H9 (cell line): ENCODE data around the gene HTR5A. TPM values are rescaled to one million over a fixed set of nuclear protein-coding genes. Genes with fewer than 3 reads are reported as not detected.

ENCODE experiments used
- DNase-seq: peaks from one replicate; pipeline ENCODE4 v3.0.0-alpha.2; 2017
- H2AFZ ChIP-seq: one replicate; pipeline ENCODE4 v1.6.1; 2013; ENCODE audit warnings: mild to moderate bottlenecking, low read length, control low read depth, moderate library complexity
- H2AK5ac ChIP-seq: 2 replicates; pipeline ENCODE4 v1.6.1; 2013; ENCODE audit warnings: low read length, control low read depth, mixed read lengths; ENCODE audit not compliant: insufficient read length
- H2BK120ac ChIP-seq: one replicate; pipeline ENCODE4 v1.6.1; 2013; ENCODE audit warnings: low read depth, mild to moderate bottlenecking, low read length, control low read depth, inconsistent platforms; ENCODE audit not compliant: poor library complexity, severe bottlenecking
- H2BK12ac ChIP-seq: 2 replicates; pipeline ENCODE4 v1.6.1; 2013; ENCODE audit warnings: low read length, control low read depth, mixed read lengths, low read depth; ENCODE audit not compliant: insufficient read length
- H2BK15ac ChIP-seq: 2 replicates; pipeline ENCODE4 v1.6.1; 2013; ENCODE audit warnings: low read depth, low read length, control low read depth
- H2BK20ac ChIP-seq: one replicate; pipeline ENCODE4 v1.6.1; 2013; ENCODE audit warnings: low read depth, mild to moderate bottlenecking, low read length, control low read depth, inconsistent platforms; ENCODE audit not compliant: poor library complexity, severe bottlenecking
- H2BK5ac ChIP-seq: 2 replicates; pipeline ENCODE4 v1.6.1; 2013; ENCODE audit warnings: low read length, control low read depth, mixed read lengths; ENCODE audit not compliant: insufficient read length
- H3K14ac ChIP-seq: 2 replicates; pipeline ENCODE4 v1.6.1; 2013; ENCODE audit warnings: low read length, control low read depth; ENCODE audit not compliant: insufficient read depth
- H3K18ac ChIP-seq: 2 replicates; pipeline ENCODE4 v1.6.1; 2013; ENCODE audit warnings: low read depth, mild to moderate bottlenecking, mixed read lengths, low read length, control low read depth; ENCODE audit not compliant: insufficient read length
- H3K23ac ChIP-seq: 2 replicates; pipeline ENCODE4 v1.6.1; 2013; ENCODE audit warnings: low read length, control low read depth, mixed read lengths, low read depth; ENCODE audit not compliant: insufficient read length
- H3K23me2 ChIP-seq: 2 replicates; pipeline ENCODE4 v1.6.1; 2013; ENCODE audit warnings: low read depth, mild to moderate bottlenecking, mixed read lengths, low read length, control low read depth; ENCODE audit not compliant: insufficient read length, poor library complexity, severe bottlenecking
- H3K27ac ChIP-seq: 2 replicates; pipeline ENCODE4 v1.5.1; 2013; ENCODE audit warnings: low read length, control low read depth, mixed read lengths, low read depth; ENCODE audit not compliant: insufficient read length
- H3K27me3 ChIP-seq: 2 replicates; pipeline ENCODE4 v1.6.1; 2013; ENCODE audit warnings: low read length, control low read depth, inconsistent platforms; ENCODE audit not compliant: insufficient read depth
- H3K4ac ChIP-seq: 2 replicates; pipeline ENCODE4 v1.6.1; 2013; ENCODE audit warnings: low read depth, mild to moderate bottlenecking, control low read depth, inconsistent platforms, low read length, moderate library complexity
- H3K4me1 ChIP-seq: 2 replicates; pipeline ENCODE4 v1.6.1; 2013; ENCODE audit warnings: low read length, control low read depth, inconsistent platforms; ENCODE audit not compliant: insufficient read depth
- H3K4me2 ChIP-seq: 2 replicates; pipeline ENCODE4 v1.6.1; 2013; ENCODE audit warnings: low read length, control low read depth, mixed read lengths; ENCODE audit not compliant: insufficient read length, insufficient read depth
- H3K56ac ChIP-seq: 2 replicates; pipeline ENCODE4 v1.6.1; 2013; ENCODE audit warnings: low read depth, mild to moderate bottlenecking, mixed read lengths, low read length, control low read depth; ENCODE audit not compliant: insufficient read length
- H3K79me1 ChIP-seq: 2 replicates; pipeline ENCODE4 v1.6.1; 2013; ENCODE audit warnings: low read depth, mild to moderate bottlenecking, moderate library complexity, low read length, control low read depth, inconsistent platforms; ENCODE audit not compliant: insufficient read depth, poor library complexity, severe bottlenecking
- H3K79me2 ChIP-seq: 2 replicates; pipeline ENCODE4 v1.6.1; 2013; ENCODE audit warnings: low read length, control low read depth, inconsistent platforms; ENCODE audit not compliant: insufficient read depth
- H3K9ac ChIP-seq: 2 replicates; pipeline ENCODE4 v1.6.1; 2013; ENCODE audit warnings: low read length, control low read depth, mixed read lengths; ENCODE audit not compliant: insufficient read length; ENCODE audit errors: extremely low read depth
- H3K9me3 ChIP-seq: one replicate; pipeline ENCODE4 v1.6.1; 2013; ENCODE audit warnings: low read depth, low read length, inconsistent platforms; ENCODE audit not compliant: control insufficient read depth
- H3T11ph ChIP-seq: one replicate; pipeline ENCODE4 v1.6.1; 2013; ENCODE audit warnings: mild to moderate bottlenecking, low read length, control low read depth, inconsistent platforms
- H4K20me1 ChIP-seq: one replicate; pipeline ENCODE4 v1.6.1; 2013; ENCODE audit not compliant: control insufficient read depth, insufficient read length, insufficient read depth
- H4K5ac ChIP-seq: 2 replicates; pipeline ENCODE4 v1.6.1; 2013; ENCODE audit warnings: low read depth, mild to moderate bottlenecking, mixed read lengths, low read length, control low read depth; ENCODE audit not compliant: insufficient read length
- H4K8ac ChIP-seq: replicated peaks from 2 replicates; pipeline ENCODE4 v1.6.1; 2013; ENCODE audit warnings: low read length, control low read depth, mixed read lengths, low read depth; ENCODE audit not compliant: insufficient read length
- H4K91ac ChIP-seq: 2 replicates; pipeline ENCODE4 v1.6.1; 2013; ENCODE audit warnings: low read depth, mild to moderate bottlenecking, moderate library complexity, mixed read lengths, low read length, control low read depth; ENCODE audit not compliant: insufficient read length
- H3K27ac Mint-ChIP-seq, 3 experiments: 2 replicates in 2 of 3; 3 replicates in 1 of 3; pipeline ENCODE4 v1.8.0; 2020 to 2021; ENCODE audit warnings: mixed read lengths in 3 of 3, mild to moderate bottlenecking in 1 of 3, moderate library complexity in 1 of 3
- H3K27me3 Mint-ChIP-seq: 2 replicates; pipeline ENCODE4 v1.8.0; 2021; ENCODE audit warnings: low read depth, mild to moderate bottlenecking, moderate library complexity, mixed read lengths
- H3K36me3 Mint-ChIP-seq, 3 experiments: 2 replicates in 2 of 3; 3 replicates in 1 of 3; pipeline ENCODE4 v1.8.0; 2020 to 2021; ENCODE audit warnings: low read depth in 3 of 3, mixed read lengths in 3 of 3; ENCODE audit not compliant: insufficient read depth in 1 of 3
- H3K4me1 Mint-ChIP-seq, 2 experiments: 2 replicates each; pipeline ENCODE4 v1.8.0; 2020; ENCODE audit warnings: mixed read lengths in 2 of 2
- H3K4me3 Mint-ChIP-seq, 2 experiments: 2 replicates in 1 of 2; 3 replicates in 1 of 2; pipeline ENCODE4 v1.8.0; 2020 to 2021; ENCODE audit warnings: mild to moderate bottlenecking in 2 of 2, mixed read lengths in 2 of 2, moderate library complexity in 1 of 2
- H3K9me3 Mint-ChIP-seq, 2 experiments: 2 replicates in 1 of 2; 3 replicates in 1 of 2; pipeline ENCODE4 v1.8.0; 2020; ENCODE audit warnings: mild to moderate bottlenecking in 2 of 2, mixed read lengths in 2 of 2, moderate library complexity in 1 of 2
- CTCF ChIP-seq: fragments of 200-600 bp; sonication (generic); conservative IDR thresholded peaks from 3 replicates; pipeline ENCODE4 v1.8.0; 2021; ENCODE audit warnings: antibody characterized with exemption, mild to moderate bottlenecking
- WGBS: extraction: QIAGEN DNeasy Blood & Tissue Kit; methylation state at CpG from one replicate; pipeline ENCODE4 v1.1.7; 2013; ENCODE audit warnings: missing lambda C conversion rate, low lambda C conversion rate, mixed read lengths; ENCODE audit not compliant: insufficient read length; ENCODE audit errors: extremely low coverage; 5-methylcytosine and 5-hydroxymethylcytosine counted together
- total RNA-seq: library from RNA; stranded (reverse); gene quantifications from 2 replicates; pipeline ENCODE4 v1.2.1, GENCODE V29; 2021

Gene HTR5A
- total RNA-seq, 1 experiment from 2014 or later = not detected

GRCh38 chr7:155123413-155123812 is 53.3 kb downstream of the HTR5A start:
- no peaks in the 10 kb centered on the region for H3K4me1 ChIP-seq

More at GRCh38 chr7:155123413-155123812, 53.3 kb downstream of the HTR5A start:
- Mint-ChIP-seq H3K36me3 (peaks cover 6 to 8% (median 8%) of the 10 kb centered on the region in 3 experiments), H3K27me3 (peaks cover 3% of the 10 kb centered on the region), H3K4me1 (peaks cover 0 to 6% of the 10 kb centered on the region in 2 experiments; a peak in 2 of 4 replicates), H3K27ac (no peak overlapping the region), H3K9me3 (peaks cover 21 to 26% of the 10 kb centered on the region in 2 experiments), H3K4me3 (no peak overlapping the region)
- Histone ChIP-seq H4K91ac (no peak overlapping the region), H2AK5ac (no peak overlapping the region), H2BK120ac (no peak overlapping the region), H4K8ac (no peak overlapping the region), H3K4ac (no peak overlapping the region), H3K9ac (no peak overlapping the region), H3K27me3 (no peaks in the 10 kb centered on the region), H2BK20ac (no peak overlapping the region), H3K18ac (no peak overlapping the region), H3K79me2 (no peaks in the 10 kb centered on the region), H4K20me1 (no peaks in the 10 kb centered on the region), H3K79me1 (no peaks in the 10 kb centered on the region), H4K5ac (no peak overlapping the region), H2AFZ (no peak overlapping the region), H3K14ac (no peak overlapping the region), H3K4me2 (no peak overlapping the region), H3K56ac (no peak overlapping the region), H2BK5ac (no peak overlapping the region), H3T11ph (no peak overlapping the region), H3K23ac (no peak overlapping the region), H3K23me2 (no peaks in the 10 kb centered on the region), H2BK15ac (no peak overlapping the region), H2BK12ac (no peak overlapping the region), H3K27ac (no peak overlapping the region), H3K9me3 (no peaks in the 10 kb centered on the region)
- TF ChIP-seq CTCF = no peak
- no CpG with 5 or more reads among the region's 1 CpG for WGBS
- no peak for DNase-seq
